Liver (tissue), 9 donors: Measurements from ENCODE around the gene C10orf53. TPM values are rescaled to one million over a fixed set of nuclear protein-coding genes. Genes with fewer than 3 reads are reported as not detected.

Experiments used
- DNase-seq: peaks from one replicate; pipeline ENCODE4 v3.0.0-alpha.2; 2017; ENCODE audit warnings: low spot score
- H3K27ac ChIP-seq, 2 donors: one replicate each; pipeline ENCODE4 v1.7.0; 2013; ENCODE audit warnings: inconsistent platforms in 2 of 2, low read length in 2 of 2, control low read depth in 1 of 2, low read depth in 1 of 2, mild to moderate bottlenecking in 1 of 2
- H3K27me3 ChIP-seq, 4 donors: one replicate each; pipeline versions ENCODE4 v1.6.1 to v1.7.0; 2013; ENCODE audit warnings: low read length in 3 of 4, inconsistent platforms in 1 of 4, mild to moderate bottlenecking in 1 of 4, moderate library complexity in 1 of 4; ENCODE audit not compliant: control insufficient read depth in 4 of 4, insufficient read depth in 4 of 4
- H3K36me3 ChIP-seq, 4 donors: one replicate each; pipeline versions ENCODE4 v1.6.1 to v1.7.0; 2013; ENCODE audit warnings: low read length in 3 of 4, mild to moderate bottlenecking in 3 of 4, low read depth in 1 of 4, moderate library complexity in 1 of 4; ENCODE audit not compliant: control insufficient read depth in 4 of 4, insufficient read depth in 3 of 4
- H3K4me1 ChIP-seq, 4 donors: one replicate each; pipeline versions ENCODE4 v1.6.1 to v1.7.0; 2013; ENCODE audit warnings: low read length in 3 of 4, mild to moderate bottlenecking in 3 of 4, moderate library complexity in 1 of 4; ENCODE audit not compliant: control insufficient read depth in 4 of 4, insufficient read depth in 4 of 4
- H3K4me3 ChIP-seq, 3 donors: one replicate each; pipeline versions ENCODE4 v1.6.1 to v1.7.0; 2013; ENCODE audit warnings: low read length in 3 of 3, control low read depth in 1 of 3, low read depth in 1 of 3, mild to moderate bottlenecking in 1 of 3
- H3K9ac ChIP-seq, 2 donors: one replicate each; pipeline ENCODE4 v1.7.0; 2013; ENCODE audit warnings: low read length in 2 of 2, mild to moderate bottlenecking in 2 of 2, moderate library complexity in 2 of 2, control low read depth in 1 of 2, low read depth in 1 of 2
- H3K9me3 ChIP-seq, 4 donors: one replicate each; pipeline versions ENCODE4 v1.6.1 to v1.7.0; 2013; ENCODE audit warnings: low read length in 3 of 4; ENCODE audit not compliant: control insufficient read depth in 4 of 4
- EGR1 ChIP-seq, 2 donors: IDR thresholded peaks; 2 replicates each; pipeline ENCODE4 v1.6.1; 2016 to 2018; ENCODE audit warnings: antibody characterized with exemption in 2 of 2, low read depth in 2 of 2
- FOXA1 ChIP-seq: IDR thresholded peaks from 2 replicates; pipeline ENCODE4 v1.6.1; 2016; ENCODE audit warnings: antibody characterized with exemption
- FOXA2 ChIP-seq: IDR thresholded peaks from 2 replicates; pipeline ENCODE4 v1.6.1; 2016; ENCODE audit warnings: antibody characterized with exemption
- GABPA ChIP-seq, 2 donors: IDR thresholded peaks in 1 of 2; conservative IDR thresholded peaks in 1 of 2; 2 replicates each; pipeline ENCODE4 v1.6.1; 2016; ENCODE audit warnings: antibody characterized with exemption in 2 of 2, mild to moderate bottlenecking in 1 of 2, moderate library complexity in 1 of 2
- HNF4A ChIP-seq, 2 donors: conservative IDR thresholded peaks; 2 replicates each; pipeline ENCODE4 v1.6.1; 2016; ENCODE audit warnings: antibody characterized with exemption in 2 of 2, mild to moderate bottlenecking in 2 of 2
- HNF4G ChIP-seq: IDR thresholded peaks from 2 replicates; pipeline ENCODE4 v1.6.1; 2016; ENCODE audit warnings: antibody characterized with exemption
- JUND ChIP-seq, 2 donors: IDR thresholded peaks; 2 replicates each; pipeline ENCODE4 v1.6.1; 2016; ENCODE audit warnings: antibody characterized with exemption in 2 of 2
- MAX ChIP-seq: IDR thresholded peaks from 2 replicates; pipeline ENCODE4 v1.6.1; 2016; ENCODE audit warnings: antibody characterized with exemption
- NR2F2 ChIP-seq: IDR thresholded peaks from 2 replicates; pipeline ENCODE4 v1.6.1; 2016; ENCODE audit warnings: antibody characterized with exemption
- RAD21 ChIP-seq, 2 donors: IDR thresholded peaks; 2 replicates each; pipeline ENCODE4 v1.6.1; 2016; ENCODE audit warnings: antibody characterized with exemption in 2 of 2, mild to moderate bottlenecking in 2 of 2
- RXRA ChIP-seq, 2 donors: IDR thresholded peaks; 2 replicates each; pipeline ENCODE4 v1.6.1; 2017 to 2018; ENCODE audit warnings: antibody characterized with exemption in 2 of 2, mild to moderate bottlenecking in 1 of 2
- SP1 ChIP-seq: IDR thresholded peaks from 2 replicates; pipeline ENCODE4 v1.6.1; 2018; ENCODE audit warnings: antibody characterized with exemption, mild to moderate bottlenecking
- TAF1 ChIP-seq: conservative IDR thresholded peaks from 2 replicates; pipeline ENCODE4 v1.6.1; 2016; ENCODE audit warnings: antibody characterized with exemption, mild to moderate bottlenecking
- YY1 ChIP-seq: IDR thresholded peaks from 2 replicates; pipeline ENCODE4 v1.6.1; 2016; ENCODE audit warnings: antibody characterized with exemption, mild to moderate bottlenecking
- ZBTB33 ChIP-seq: IDR thresholded peaks from 2 replicates; pipeline ENCODE4 v1.6.1; 2016; ENCODE audit warnings: antibody characterized with exemption
- WGBS: extraction: QIAGEN DNeasy Blood & Tissue Kit; methylation state at CpG from one replicate; pipeline ENCODE4 v1.1.7; 2013; 5-methylcytosine and 5-hydroxymethylcytosine counted together
- polyA plus RNA-seq, 2 donors: library from polyadenylated mRNA; stranded (reverse) in 1 of 2; unstranded in 1 of 2; fragments of 200-250 nt in 1 of 2; fragments of >200 nt in 1 of 2; fragmentation: Nextera tagmentation in 1 of 2; extraction: Ambion mirVana in 1 of 2; gene quantifications; one replicate each; pipeline versions ENCODE4 v1.2.1 to v1.2.3, GENCODE V29; 2013 to 2015
- total RNA-seq, 2 donors: library from RNA; depleted of rRNA; stranded (reverse); fragments of >200 nt; gene quantifications; one replicate each; pipeline ENCODE4 v1.2.3, GENCODE V29; 2014
- TF ChIP-seq, protein P1 (sequence below): fragments of 150-350 bp; IDR thresholded peaks from 2 replicates; pipeline ENCODE4 v1.5.1; 2017; ENCODE audit warnings: improper control_type of control experiment, low read depth, low read length; ENCODE audit not compliant: missing input control
- TF ChIP-seq, protein P2 (sequence below): IDR thresholded peaks from 2 replicates; pipeline ENCODE4 v1.6.1; 2016; ENCODE audit warnings: antibody characterized with exemption
- TF ChIP-seq, protein P3 (sequence below): IDR thresholded peaks from 2 replicates; pipeline ENCODE4 v1.6.1; 2016; ENCODE audit warnings: antibody characterized with exemption, mild to moderate bottlenecking
- donor health status: healthy.
- donor health status: healthy.
- donor health status: healthy.
- donor health status: healthy.
- donor health status: healthy.

Gene C10orf53
- total and polyA plus RNA-seq, 4 donors = not detected

GRCh38 chr10:49737474-49738201 lies 58.2 kb downstream of the C10orf53 start:
- no peak for DNase-seq
- WGBS = 92% methylated on average over 19 of the region's 19 CpGs
- TF ChIP-seq HNF4G (no peak), MAX (no peak), GABPA (IDR thresholded peaks at IDR 0.05 in 1 of 2, conservative IDR thresholded peaks at IDR 0.05 in 1 of 2) (no peak), NR2F2 (no peak), RXRA (IDR thresholded peaks at IDR 0.05) (no peak), FOXA2 (no peak), EGR1 (IDR thresholded peaks at IDR 0.05; ENCODE audit: low read depth in 2 of 2) (no peak), YY1 (no peak), RAD21 (IDR thresholded peaks at IDR 0.05) (no peak), ZBTB33 (no peak), TAF1 (no peak), JUND (IDR thresholded peaks at IDR 0.05) (no peak), FOXA1 (no peak), SP1 (no peak), HNF4A (conservative IDR thresholded peaks at IDR 0.05) (no peak)
- TF ChIP-seq, protein P1, sequence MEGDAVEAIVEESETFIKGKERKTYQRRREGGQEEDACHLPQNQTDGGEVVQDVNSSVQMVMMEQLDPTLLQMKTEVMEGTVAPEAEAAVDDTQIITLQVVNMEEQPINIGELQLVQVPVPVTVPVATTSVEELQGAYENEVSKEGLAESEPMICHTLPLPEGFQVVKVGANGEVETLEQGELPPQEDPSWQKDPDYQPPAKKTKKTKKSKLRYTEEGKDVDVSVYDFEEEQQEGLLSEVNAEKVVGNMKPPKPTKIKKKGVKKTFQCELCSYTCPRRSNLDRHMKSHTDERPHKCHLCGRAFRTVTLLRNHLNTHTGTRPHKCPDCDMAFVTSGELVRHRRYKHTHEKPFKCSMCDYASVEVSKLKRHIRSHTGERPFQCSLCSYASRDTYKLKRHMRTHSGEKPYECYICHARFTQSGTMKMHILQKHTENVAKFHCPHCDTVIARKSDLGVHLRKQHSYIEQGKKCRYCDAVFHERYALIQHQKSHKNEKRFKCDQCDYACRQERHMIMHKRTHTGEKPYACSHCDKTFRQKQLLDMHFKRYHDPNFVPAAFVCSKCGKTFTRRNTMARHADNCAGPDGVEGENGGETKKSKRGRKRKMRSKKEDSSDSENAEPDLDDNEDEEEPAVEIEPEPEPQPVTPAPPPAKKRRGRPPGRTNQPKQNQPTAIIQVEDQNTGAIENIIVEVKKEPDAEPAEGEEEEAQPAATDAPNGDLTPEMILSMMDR = no peak
- TF ChIP-seq, protein P2, sequence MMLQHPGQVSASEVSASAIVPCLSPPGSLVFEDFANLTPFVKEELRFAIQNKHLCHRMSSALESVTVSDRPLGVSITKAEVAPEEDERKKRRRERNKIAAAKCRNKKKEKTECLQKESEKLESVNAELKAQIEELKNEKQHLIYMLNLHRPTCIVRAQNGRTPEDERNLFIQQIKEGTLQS = no peak
- TF ChIP-seq, protein P3, sequence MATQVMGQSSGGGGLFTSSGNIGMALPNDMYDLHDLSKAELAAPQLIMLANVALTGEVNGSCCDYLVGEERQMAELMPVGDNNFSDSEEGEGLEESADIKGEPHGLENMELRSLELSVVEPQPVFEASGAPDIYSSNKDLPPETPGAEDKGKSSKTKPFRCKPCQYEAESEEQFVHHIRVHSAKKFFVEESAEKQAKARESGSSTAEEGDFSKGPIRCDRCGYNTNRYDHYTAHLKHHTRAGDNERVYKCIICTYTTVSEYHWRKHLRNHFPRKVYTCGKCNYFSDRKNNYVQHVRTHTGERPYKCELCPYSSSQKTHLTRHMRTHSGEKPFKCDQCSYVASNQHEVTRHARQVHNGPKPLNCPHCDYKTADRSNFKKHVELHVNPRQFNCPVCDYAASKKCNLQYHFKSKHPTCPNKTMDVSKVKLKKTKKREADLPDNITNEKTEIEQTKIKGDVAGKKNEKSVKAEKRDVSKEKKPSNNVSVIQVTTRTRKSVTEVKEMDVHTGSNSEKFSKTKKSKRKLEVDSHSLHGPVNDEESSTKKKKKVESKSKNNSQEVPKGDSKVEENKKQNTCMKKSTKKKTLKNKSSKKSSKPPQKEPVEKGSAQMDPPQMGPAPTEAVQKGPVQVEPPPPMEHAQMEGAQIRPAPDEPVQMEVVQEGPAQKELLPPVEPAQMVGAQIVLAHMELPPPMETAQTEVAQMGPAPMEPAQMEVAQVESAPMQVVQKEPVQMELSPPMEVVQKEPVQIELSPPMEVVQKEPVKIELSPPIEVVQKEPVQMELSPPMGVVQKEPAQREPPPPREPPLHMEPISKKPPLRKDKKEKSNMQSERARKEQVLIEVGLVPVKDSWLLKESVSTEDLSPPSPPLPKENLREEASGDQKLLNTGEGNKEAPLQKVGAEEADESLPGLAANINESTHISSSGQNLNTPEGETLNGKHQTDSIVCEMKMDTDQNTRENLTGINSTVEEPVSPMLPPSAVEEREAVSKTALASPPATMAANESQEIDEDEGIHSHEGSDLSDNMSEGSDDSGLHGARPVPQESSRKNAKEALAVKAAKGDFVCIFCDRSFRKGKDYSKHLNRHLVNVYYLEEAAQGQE = no peak

More at GRCh38 chr10:49737474-49738201, 58.2 kb downstream of the C10orf53 start:
- Histone ChIP-seq H3K4me3 (no peak overlapping the region), H3K9ac (no peak overlapping the region), H3K27ac (no peak overlapping the region), H3K4me1 (no peaks in the 10 kb centered on the region), H3K9me3 (no peaks in the 10 kb centered on the region), H3K36me3 (peaks cover 9 to 77% (median 35%) of the 10 kb centered on the region in 4 donors), H3K27me3 (no peaks in the 10 kb centered on the region)
